ENCODE data around the gene RASGRF1. TPM values are rescaled to one million over a fixed set of nuclear protein-coding genes. Genes with fewer than 3 reads are reported as not detected.

RASGRF1 gene
- total RNA-seq, 4 donors from 2014 or later = 0.80 TPM; not detected in 3

GRCh38 chr15:79073336-79073735 is 17.2 kb downstream of the RASGRF1 start:
- H3K27me3 ChIP-seq = no peaks in the 10 kb centered on the region
- H3K4me1 ChIP-seq = no peaks in the 10 kb centered on the region
- H3K27ac ChIP-seq = no peak overlapping the region
- no peak overlapping the region for H3K4me3 ChIP-seq
- H3K9me3 ChIP-seq = no peaks in the 10 kb centered on the region
- no peak for TF ChIP-seq EP300 (IDR thresholded peaks at IDR 0.05)
- no peak for TF ChIP-seq POLR2AphosphoS5 (IDR thresholded peaks at IDR 0.05)
- TF ChIP-seq CTCF (IDR thresholded peaks at IDR 0.05) = no peak
- no peak for TF ChIP-seq POLR2A (IDR thresholded peaks at IDR 0.05)
- WGBS = 86% methylated on average over 8 of the region's 9 CpGs
- no peak for DNase-seq (ENCODE audit: low spot score in 2 of 2)
- no peaks in the 10 kb centered on the region for H3K36me3 ChIP-seq

- H3K4me1 ChIP-seq = no peaks in the 10 kb centered on the region
- TF ChIP-seq CTCF (IDR thresholded peaks at IDR 0.05) (no peak), POLR2A (IDR thresholded peaks at IDR 0.05) (no peak)
- no peak overlapping the region for H3K27ac ChIP-seq
- H3K36me3 ChIP-seq = no peaks in the 10 kb centered on the region
- no peak for DNase-seq (ENCODE audit: low spot score in 2 of 2)
- no peak overlapping the region for H3K4me3 ChIP-seq
- H3K27me3 ChIP-seq = no peaks in the 10 kb centered on the region
- H3K9me3 ChIP-seq = no peaks in the 10 kb centered on the region
- 86% methylated on average over 3 of the region's 3 CpGs for WGBS
Observed at GRCh38 chr15:79071901-79072300, 18.7 kb downstream of the RASGRF1 start.

GRCh38 chr15:79068790-79069189 is 21.8 kb downstream of the RASGRF1 start:
- no peak for TF ChIP-seq CTCF (IDR thresholded peaks at IDR 0.05)
- TF ChIP-seq POLR2A (IDR thresholded peaks at IDR 0.05) = no peak
- no peak for TF ChIP-seq POLR2AphosphoS5 (IDR thresholded peaks at IDR 0.05)
- no peak for TF ChIP-seq EP300 (IDR thresholded peaks at IDR 0.05)
- Histone ChIP-seq H3K36me3 (no peaks in the 10 kb centered on the region), H3K27ac (no peak overlapping the region), H3K27me3 (no peaks in the 10 kb centered on the region), H3K4me3 (no peak overlapping the region), H3K9me3 (no peaks in the 10 kb centered on the region), H3K4me1 (no peaks in the 10 kb centered on the region)
- WGBS = 83% methylated on average over 1 of the region's 2 CpGs
- DNase-seq (ENCODE audit: low spot score in 2 of 2) = no peak

GRCh38 chr15:79067969-79068368 is 22.6 kb downstream of the RASGRF1 start:
- H3K9me3 ChIP-seq = no peaks in the 10 kb centered on the region
- no peak overlapping the region for H3K4me3 ChIP-seq
- 73% methylated on average over 3 of the region's 3 CpGs for WGBS
- no peaks in the 10 kb centered on the region for H3K4me1 ChIP-seq
- no peak for DNase-seq (ENCODE audit: low spot score in 2 of 2)
- TF ChIP-seq CTCF (IDR thresholded peaks at IDR 0.05) = no peak
- TF ChIP-seq EP300 (IDR thresholded peaks at IDR 0.05) = no peak
- no peak for TF ChIP-seq POLR2A (IDR thresholded peaks at IDR 0.05)
- no peak for TF ChIP-seq POLR2AphosphoS5 (IDR thresholded peaks at IDR 0.05)
- no peaks in the 10 kb centered on the region for H3K36me3 ChIP-seq
- H3K27ac ChIP-seq = no peak overlapping the region
- H3K27me3 ChIP-seq = no peaks in the 10 kb centered on the region

GRCh38 chr15:79067072-79067833 is 23.3 kb downstream of the RASGRF1 start:
- no peak overlapping the region for H3K27ac ChIP-seq
- DNase-seq (ENCODE audit: low spot score in 2 of 2) = no peak
- H3K4me3 ChIP-seq = no peak overlapping the region
- H3K36me3 ChIP-seq = no peaks in the 10 kb centered on the region
- no peak for TF ChIP-seq POLR2A (IDR thresholded peaks at IDR 0.05)
- TF ChIP-seq EP300 (IDR thresholded peaks at IDR 0.05) = no peak
- TF ChIP-seq POLR2AphosphoS5 (IDR thresholded peaks at IDR 0.05) = no peak
- no peak for TF ChIP-seq CTCF (IDR thresholded peaks at IDR 0.05)
- WGBS = 47% methylated on average over 4 of the region's 8 CpGs
- no peaks in the 10 kb centered on the region for H3K9me3 ChIP-seq
- no peaks in the 10 kb centered on the region for H3K27me3 ChIP-seq
- H3K4me1 ChIP-seq = no peaks in the 10 kb centered on the region
